Dermis microvascular lymphatic vessel endothelial cell (primary cell): ENCODE data around the gene MAN1C1. TPM values are rescaled to one million over a fixed set of nuclear protein-coding genes. Genes with fewer than 3 reads are reported as not detected.
"Not testable (repeated sequence)": the region's sequence is repeated elsewhere in the genome, so short reads cannot be mapped to it uniquely, and the experiment has no call there.

Source experiments
- DNase-seq, 2 donors: peaks; one replicate each; pipeline versions ENCODE4 v3.0.0 to v3.0.0-alpha.2; 2010; ENCODE audit warnings: low read depth in 2 of 2
- total RNA-seq: library from RNA; depleted of rRNA; stranded (reverse); fragments of >200 nt; gene quantifications from 2 replicates; pipeline ENCODE4 v1.2.1, GENCODE V29; 2014

Gene MAN1C1
- total RNA-seq, 1 donor from 2014 or later = 0.26 TPM

DNA sequence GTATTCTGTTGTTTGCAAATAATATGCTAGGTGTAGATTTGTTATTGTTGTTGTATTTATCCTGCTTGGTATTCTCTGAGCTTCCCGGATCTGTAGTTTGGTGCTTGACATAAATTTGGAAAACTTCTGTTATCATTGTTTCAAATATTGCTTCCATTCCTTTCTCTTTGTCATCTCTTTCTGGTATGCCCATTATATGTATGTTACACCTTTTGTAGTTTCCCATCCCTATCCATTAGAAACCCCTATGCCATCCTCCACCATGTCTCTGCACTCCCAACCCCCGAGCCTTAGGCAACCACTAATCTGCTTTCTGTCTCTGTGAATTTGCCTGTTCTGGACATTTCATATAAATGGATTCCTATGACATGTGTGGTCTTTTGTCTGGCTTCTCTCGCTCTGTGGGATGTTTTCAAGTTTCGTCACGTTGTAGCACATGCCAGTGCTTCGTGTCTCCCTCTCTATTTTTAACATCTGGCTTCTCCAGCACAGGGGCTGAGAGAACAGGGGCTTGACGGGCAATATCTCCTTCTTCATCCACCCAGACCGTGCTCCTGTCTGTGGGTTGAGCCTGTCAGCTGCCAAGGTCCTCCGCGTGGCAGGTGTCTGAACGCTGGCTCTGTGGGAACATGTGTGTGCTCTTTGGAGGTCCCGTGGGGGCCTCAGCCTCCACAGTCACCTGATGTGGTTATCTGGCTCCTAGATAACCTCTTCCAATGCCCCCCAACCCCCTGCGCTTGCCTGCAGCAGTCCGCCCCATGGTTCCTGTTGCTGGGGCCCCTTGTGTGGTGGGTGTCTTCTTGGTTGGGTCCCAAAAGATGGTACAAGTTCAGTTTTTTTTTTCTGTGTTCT lies 32.8 kb upstream of the MAN1C1 start:
- DNase-seq = no peak

DNA sequence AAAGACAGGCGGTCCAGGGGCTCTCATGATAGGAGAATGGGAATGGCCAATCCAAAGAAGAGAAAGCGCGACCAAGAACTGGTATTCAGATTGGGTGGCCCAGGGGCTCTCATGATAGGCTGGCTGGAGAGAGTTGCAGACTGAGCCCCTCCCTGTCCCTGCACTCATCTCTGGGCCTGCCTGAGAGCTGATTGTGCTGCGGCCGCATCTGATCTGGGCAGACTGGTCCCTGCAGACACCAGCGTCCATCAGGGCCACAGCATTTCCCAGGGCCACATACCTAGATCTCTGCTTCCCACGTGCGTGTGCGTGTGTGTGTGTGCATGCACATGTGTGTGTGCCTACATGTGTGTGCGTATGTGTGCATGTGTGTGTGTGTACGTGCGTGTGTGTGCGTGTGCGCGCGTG lies 30.4 kb upstream of the MAN1C1 start:
- DNase-seq = no peak

DNA sequence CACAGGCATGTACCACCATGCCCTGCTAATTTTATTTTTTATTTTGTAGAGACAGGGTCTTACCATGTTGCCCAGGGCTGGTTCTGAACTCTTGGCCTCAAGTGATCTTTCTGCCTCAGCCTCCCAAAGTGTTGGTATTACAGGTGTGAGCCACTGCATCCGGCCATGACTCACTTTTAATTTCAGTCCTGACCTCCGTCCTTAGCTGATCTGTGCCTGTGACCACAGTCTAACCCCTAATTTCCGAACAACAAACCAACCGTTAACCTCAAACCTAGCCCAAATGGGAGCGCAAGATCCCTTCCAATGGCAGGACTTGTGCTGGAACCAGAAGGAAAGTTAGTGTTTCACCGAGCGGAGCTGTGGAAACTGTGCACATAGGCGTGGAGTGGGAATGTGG lies 29.3 kb upstream of the MAN1C1 start:
- DNase-seq = no peak

DNA sequence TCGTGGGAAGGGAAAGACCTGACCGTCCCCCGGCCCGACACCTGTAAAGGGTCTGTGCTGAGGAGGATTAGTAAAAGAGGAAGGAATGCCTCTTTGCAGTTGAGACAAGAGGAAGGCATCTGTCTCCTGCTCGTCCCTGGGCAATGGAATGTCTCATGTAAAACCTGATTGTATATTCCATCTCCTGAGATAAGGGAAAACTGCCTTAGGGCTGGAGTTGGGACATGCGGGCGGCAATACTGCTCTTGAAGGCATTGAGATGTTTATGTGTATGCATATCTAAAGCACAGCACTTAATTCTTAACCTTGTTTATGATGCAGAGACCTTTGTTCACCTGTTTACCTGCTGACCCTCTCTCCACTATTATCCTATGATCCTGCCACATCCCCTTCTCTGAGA lies 28.4 kb upstream of the MAN1C1 start:
- DNase-seq = not testable (repeated sequence)

DNA sequence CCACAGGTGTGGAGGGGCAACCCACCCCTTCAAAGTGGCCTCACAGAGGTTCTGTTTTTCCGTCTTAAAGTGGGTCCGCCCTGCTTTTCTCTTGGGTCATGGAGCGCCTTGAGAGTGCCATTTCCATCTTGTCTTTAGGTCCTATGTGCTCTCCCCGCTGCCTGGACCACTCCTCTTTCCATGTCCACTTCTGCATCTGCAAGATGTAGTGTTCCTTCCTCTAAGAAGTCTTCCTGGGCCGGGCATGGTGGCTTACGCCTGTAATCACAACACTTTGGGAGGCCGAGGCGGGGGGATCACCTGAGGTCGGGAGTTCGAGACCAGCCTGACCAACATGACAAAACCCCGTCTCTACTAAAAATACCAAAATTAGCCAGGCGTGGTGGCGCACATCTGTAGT lies 27.8 kb upstream of the MAN1C1 start:
- DNase-seq = not testable (repeated sequence)

GRCh38 chr1:25590096-25590824 lies 26.3 kb upstream of the MAN1C1 start:
- peak in 1 of 2 donors; percentile 16 for DNase-seq

GRCh38 chr1:25593861-25594260 lies 22.7 kb upstream of the MAN1C1 start:
- DNase-seq = no peak

DNA sequence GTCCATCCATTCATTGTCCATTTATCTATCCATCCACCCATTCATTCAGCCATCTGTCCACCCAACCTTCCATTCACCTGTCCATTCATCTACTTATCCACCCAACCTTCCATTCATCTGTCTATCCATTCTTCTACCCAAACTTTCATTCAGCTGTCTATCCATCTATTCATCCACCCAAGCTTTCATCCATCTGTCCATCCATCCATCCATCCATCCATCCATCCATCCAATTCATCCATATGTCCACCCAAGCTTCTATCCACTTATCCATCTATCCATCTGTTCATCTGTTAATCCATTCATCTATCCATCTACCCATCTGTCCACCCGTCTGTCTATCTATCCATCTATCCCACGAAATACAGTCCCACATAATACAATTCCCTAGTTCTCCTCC lies 21.6 kb upstream of the MAN1C1 start:
- DNase-seq = no peak

GRCh38 chr1:25596641-25597040 lies 19.9 kb upstream of the MAN1C1 start:
- DNase-seq = not testable (repeated sequence)

DNA sequence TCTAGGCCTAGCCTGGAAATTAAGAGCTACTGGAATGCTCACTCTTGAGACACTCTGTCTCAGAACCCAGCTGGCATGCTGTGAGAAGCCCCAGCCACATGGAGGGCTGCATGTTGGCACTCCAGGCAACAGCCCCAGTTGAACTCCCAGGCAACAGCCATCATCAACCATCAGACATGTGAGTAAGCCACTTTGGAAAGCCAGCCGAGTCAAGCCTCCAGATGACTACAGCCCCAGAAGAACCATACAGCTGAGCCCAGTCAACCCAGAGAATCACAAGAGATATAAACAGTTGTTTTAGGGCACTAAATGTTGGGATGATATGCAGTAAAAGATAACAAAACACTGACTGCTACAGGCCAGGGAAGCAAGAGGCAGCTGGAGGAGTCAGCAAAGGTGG lies 17.7 kb upstream of the MAN1C1 start:
- DNase-seq = no peak

GRCh38 chr1:25599969-25600610 lies 16.5 kb upstream of the MAN1C1 start:
- DNase-seq = no peak

DNA sequence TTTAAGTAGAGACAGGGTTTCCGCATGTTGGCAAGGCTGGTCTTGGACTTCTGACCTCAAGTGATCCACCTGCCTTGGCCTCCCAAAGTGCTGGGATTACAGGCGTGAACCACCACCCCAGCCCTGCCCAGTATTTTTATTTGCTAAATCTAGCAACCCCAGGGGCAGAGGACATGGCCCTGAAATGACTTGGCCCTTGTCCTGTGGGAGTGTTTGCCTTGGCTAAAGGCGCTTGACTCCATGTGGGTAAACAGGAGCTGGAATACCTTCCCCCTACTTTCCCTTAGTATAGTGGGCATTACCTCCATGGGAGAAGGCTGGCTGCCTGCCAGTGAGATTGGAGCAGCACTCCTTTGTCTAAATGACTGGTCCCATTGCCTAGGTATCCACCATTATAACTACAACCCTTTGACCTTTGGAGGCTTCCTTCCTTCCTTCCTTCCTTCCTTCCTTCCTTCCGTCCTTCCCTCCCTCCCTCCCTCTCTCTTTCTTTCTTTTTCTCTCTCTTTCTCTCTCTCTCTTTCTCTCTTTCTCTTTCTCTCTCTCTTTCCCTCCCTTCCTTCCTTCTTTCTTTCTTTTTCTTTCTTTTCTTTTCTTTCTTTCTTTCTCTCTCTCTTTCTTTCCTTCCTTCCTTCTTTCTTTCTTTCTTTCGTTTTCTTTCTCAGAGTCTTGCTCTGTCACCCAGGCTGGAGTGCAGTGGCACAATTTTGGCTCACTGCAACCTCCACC lies 15.5 kb upstream of the MAN1C1 start:
- DNase-seq = not testable (repeated sequence)

DNA sequence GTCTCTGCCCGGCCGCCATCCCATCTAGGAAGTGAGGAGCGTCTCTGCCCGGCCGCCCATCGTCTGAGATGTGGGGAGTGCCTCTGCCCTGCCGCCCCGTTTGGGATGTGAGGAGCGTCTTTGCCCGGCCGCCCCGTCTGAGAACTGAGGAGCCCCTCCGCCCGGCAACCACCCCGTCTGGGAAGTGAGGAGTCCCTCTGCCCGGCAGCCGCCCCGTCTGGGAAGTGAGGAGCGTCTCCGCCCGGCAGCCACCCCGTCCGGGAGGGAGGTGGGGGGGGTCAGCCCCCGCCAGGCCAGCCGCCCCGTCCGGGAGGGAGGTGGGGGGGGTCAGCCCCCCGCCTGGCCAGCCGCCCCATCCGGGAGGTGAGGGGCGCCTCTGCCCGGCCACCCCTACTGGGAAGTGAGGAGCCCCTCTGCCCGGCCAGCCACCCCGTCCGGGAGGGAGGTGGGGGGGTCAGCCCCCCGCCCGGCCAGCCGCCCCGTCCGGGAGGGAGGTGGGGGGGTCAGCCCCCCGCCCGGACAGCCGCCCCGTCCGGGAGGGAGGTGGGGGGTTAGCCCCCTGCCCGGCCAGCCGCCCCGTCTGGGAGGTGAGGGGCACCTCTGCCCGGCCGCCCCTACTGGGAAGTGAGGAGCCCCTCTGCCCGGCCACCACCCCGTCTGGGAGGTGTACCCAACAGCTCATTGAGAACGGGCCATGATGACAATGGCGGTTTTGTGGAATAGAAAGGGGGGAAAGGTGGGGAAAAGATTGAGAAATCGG lies 12.6 kb upstream of the MAN1C1 start:
- DNase-seq = not testable (repeated sequence)

GRCh38 chr1:25607123-25607522 lies 9.5 kb upstream of the MAN1C1 start:
- no peak for DNase-seq

DNA sequence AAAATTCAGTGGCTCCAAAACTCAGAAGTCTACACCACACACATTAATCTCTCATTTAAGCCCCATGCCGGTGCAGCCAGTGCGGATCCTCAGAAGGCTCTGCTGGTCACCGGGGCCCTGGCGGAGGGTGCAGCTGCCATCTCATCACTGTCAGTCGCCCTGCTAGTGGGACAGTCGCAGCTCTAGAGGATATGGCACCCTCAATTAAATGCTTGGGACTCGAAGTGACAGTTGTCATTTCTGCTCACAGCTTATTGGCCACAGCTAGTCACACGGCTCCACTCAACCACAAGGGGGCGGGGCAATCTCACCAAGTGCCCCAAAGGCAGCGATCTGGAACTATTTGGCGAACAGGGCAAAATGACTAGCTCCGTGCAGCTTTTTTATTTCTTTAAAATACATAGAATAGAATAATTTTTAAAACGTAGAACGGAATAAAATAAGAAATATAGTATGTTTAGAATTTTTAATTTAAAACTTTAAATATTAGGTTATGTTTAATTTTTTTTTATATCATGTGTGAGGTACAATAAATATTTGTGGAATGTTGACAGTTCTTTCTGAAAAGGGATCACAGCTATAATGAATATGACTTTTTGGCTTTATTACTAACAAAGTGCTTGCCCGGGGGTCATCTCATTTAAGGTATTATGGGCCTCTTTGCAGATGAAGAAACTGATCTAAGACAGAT lies 8.0 kb upstream of the MAN1C1 start:
- peak; percentile 57 to 78 for DNase-seq

GRCh38 chr1:25609921-25610320 lies 6.7 kb upstream of the MAN1C1 start:
- DNase-seq = no peak

GRCh38 chr1:25610822-25611630 lies 5.6 kb upstream of the MAN1C1 start:
- no peak for DNase-seq

- DNase-seq = no peak
Observed at GRCh38 chr1:25611843-25612242, 4.7 kb upstream of the MAN1C1 start.

DNA sequence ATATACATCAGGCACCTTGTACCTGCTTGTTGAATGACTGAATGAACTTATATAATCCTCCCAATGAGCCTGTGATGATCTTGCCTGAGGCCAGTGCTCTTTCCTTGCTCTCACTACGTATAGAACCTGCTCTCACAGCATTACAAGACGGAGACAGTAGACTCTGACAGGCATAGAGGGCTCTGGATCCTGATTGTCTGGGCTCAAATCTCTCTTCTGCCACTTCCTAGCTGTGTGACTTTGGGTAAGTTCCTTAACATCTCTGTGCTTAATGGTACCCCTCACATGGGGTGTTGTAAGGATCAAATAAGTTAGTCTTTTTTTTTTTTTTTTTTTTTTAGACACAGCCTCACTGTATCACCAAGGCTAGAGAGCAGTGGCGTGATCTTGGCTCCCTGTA lies 4.2 kb upstream of the MAN1C1 start:
- no peak for DNase-seq
